Activated CD4-positive, alpha-beta memory T cell treated with anti-CD3 and anti-CD28 coated beads for 36 hours (primary cell): ENCODE results near the gene ST6GALNAC3. TPM values are rescaled to one million over a fixed set of nuclear protein-coding genes. Genes with fewer than 3 reads are reported as not detected.

Experiments used
- CTCF ChIA-PET: fragments of 350-600 bp; sonication (Branson Sonifier 250); formaldehyde crosslinking; loops from one replicate; lab custom pipeline; 2021; ENCODE audit warnings: antibody characterized with exemption, inconsistent platforms; lab: Charles Lee
- POLR2A ChIA-PET: fragments of 350-600 bp; sonication (Branson Sonifier 250); formaldehyde crosslinking; loops from one replicate; lab custom pipeline; 2021; ENCODE audit warnings: antibody characterized with exemption; lab: Charles Lee
- DNase-seq: peaks from one replicate; pipeline ENCODE4 v3.0.0-alpha.2; 2020
- H3K27ac Mint-ChIP-seq: one replicate; pipeline ENCODE4 v1.8.0; 2021; ENCODE audit warnings: mixed read lengths
- H3K27me3 Mint-ChIP-seq: one replicate; pipeline ENCODE4 v1.8.0; 2021; ENCODE audit warnings: mixed read lengths
- H3K36me3 Mint-ChIP-seq: one replicate; pipeline ENCODE4 v1.8.0; 2021; ENCODE audit warnings: mixed read lengths
- H3K4me1 Mint-ChIP-seq: one replicate; pipeline ENCODE4 v1.8.0; 2021; ENCODE audit warnings: low read depth, mixed read lengths
- H3K4me3 Mint-ChIP-seq: one replicate; pipeline ENCODE4 v1.8.0; 2021; ENCODE audit warnings: mild to moderate bottlenecking, mixed read lengths
- H3K9me3 Mint-ChIP-seq: one replicate; pipeline ENCODE4 v1.8.0; 2021; ENCODE audit warnings: mixed read lengths
- intact Hi-C: fragments of 100-400 bp; cut with micrococcal nuclease; formaldehyde crosslinking; loops from one replicate; pipeline ENCODE4 v1.15.1; 2023
- total RNA-seq, 2 experiments: library from RNA; stranded (reverse); gene quantifications; one replicate each; pipeline ENCODE4 v1.2.3, GENCODE V29; 2021

Gene ST6GALNAC3
- total RNA-seq, 2 experiments from 2014 or later: 0.26 to 0.41 TPM

DNA sequence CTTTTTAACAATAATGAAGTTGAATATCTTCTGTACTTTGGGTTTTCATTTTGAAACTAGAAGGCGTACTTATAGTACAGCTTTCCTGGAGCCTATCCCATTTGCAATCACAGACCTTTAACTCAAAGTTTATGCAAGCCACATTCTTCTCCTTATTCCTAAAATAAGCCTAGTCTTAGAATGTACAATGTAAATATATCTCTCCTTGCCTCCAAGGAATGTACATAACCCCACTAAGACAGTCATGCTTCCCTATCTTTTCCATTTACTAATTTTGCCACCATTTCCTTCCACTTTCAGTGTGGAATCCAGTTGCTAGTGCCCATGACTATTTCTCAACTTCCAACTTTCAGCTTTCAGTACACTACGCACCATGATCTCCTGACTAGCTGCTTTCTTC, 327.6 kb downstream of the ST6GALNAC3 start:
- intact Hi-C loops: no loop called here
- Mint-ChIP-seq H3K4me1 (no peaks in the 10 kb centered on the region), H3K36me3 (no peaks in the 10 kb centered on the region), H3K4me3 (no peak overlapping the region), H3K27me3 (no peaks in the 10 kb centered on the region), H3K27ac (no peak overlapping the region), H3K9me3 (peaks cover 5% of the 10 kb centered on the region)
- ChIA-PET POLR2A (no interaction called here), CTCF (no interaction called here)
- DNase-seq: no peak

DNA sequence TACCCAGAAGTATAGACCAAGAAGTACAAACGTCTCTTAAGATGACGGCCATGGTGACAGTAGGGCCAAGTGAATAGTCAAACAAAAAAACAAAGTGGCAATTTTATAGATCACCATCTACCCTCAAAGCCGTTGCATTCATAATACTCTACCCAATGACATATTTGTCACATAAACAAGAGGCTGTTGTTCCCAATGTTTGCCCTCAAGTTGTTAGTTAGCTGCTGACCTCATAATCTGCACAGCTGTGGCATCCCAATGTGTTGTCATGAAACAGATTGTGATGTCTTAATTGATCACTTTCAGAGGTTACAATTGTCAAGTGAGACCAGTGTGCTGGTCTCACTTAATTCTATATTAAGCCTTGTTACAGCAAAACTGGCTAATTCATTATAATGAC, 333.8 kb downstream of the ST6GALNAC3 start:
- H3K4me1 Mint-ChIP-seq: no peaks in the 10 kb centered on the region
- DNase-seq: no peak
- H3K27me3 Mint-ChIP-seq: no peaks in the 10 kb centered on the region
- no peaks in the 10 kb centered on the region for H3K9me3 Mint-ChIP-seq
- H3K4me3 Mint-ChIP-seq: no peak overlapping the region
- intact Hi-C loops: no loop called here
- POLR2A ChIA-PET: no interaction called here
- H3K27ac Mint-ChIP-seq: no peak overlapping the region
- CTCF ChIA-PET: no interaction called here
- no peaks in the 10 kb centered on the region for H3K36me3 Mint-ChIP-seq

DNA sequence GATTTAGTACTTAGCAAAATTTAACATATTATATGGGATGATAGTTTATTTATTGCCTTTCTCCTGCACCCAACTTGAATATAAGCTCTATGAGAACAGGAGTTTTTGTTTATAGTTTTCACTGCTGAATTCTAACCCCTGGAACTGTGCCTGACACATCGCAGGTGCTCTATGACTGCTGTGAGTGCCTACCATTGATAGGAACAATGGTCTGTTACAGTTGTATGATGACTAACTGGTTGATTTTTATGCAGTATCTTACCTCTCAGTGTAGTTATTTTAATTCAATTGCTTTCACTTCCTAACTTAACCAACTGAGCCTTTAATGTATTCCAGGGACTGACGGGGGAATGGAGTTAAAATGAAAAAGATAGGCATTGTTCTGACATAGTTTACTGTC, 336.0 kb downstream of the ST6GALNAC3 start:
- ChIA-PET CTCF (no interaction called here), POLR2A (no interaction called here)
- no peaks in the 10 kb centered on the region for H3K36me3 Mint-ChIP-seq
- H3K4me1 Mint-ChIP-seq: no peaks in the 10 kb centered on the region
- no peaks in the 10 kb centered on the region for H3K9me3 Mint-ChIP-seq
- H3K4me3 Mint-ChIP-seq: no peak overlapping the region
- H3K27me3 Mint-ChIP-seq: no peaks in the 10 kb centered on the region
- no peak overlapping the region for H3K27ac Mint-ChIP-seq
- intact Hi-C loops: no loop called here
- DNase-seq: no peak

DNA sequence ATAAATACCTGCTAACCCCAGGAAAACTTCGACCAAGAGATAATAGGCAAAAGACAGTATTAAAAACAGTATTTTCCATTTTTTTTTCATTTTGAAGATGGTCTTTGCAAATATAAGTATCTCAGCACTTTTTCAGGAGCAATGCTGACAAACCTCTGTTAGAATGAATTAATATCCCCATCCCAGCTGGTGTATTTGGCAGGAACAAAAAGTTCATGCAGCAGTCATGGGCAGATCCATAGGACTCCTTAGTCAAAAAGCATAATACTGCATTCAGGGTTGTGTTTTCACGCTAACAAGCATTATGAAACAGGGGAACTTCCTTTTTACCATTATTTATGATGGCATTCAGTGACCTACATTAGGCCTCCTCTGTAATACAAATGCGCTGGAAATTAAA, 344.0 kb downstream of the ST6GALNAC3 start:
- Mint-ChIP-seq H3K36me3 (no peaks in the 10 kb centered on the region), H3K27ac (no peak overlapping the region), H3K4me1 (no peaks in the 10 kb centered on the region), H3K9me3 (no peaks in the 10 kb centered on the region), H3K27me3 (no peaks in the 10 kb centered on the region), H3K4me3 (no peak overlapping the region)
- ChIA-PET CTCF (no interaction called here), POLR2A (no interaction called here)
- no peak for DNase-seq
- intact Hi-C loops: no loop called here

DNA sequence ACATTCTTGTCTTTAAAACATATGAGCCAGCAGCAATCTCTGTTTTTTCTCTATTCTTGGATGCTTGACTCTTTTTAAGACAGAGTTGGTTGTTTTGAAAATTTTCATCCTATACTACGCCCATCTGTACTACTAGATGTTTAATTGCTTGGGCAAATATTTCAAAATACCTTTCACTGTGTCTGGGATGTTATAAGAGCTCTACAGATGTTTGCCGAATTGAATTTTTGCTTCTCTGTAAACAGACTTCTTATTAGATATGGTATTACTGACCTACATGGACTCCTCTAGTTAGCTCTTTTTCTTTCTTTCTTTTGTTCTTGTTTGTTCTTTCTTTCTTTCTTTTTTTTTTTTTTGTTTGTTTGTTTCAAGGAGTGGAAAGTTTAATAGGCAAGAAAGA, 345.1 kb downstream of the ST6GALNAC3 start:
- CTCF ChIA-PET: no interaction called here
- POLR2A ChIA-PET: no interaction called here
- Mint-ChIP-seq H3K4me1 (no peaks in the 10 kb centered on the region), H3K4me3 (no peak overlapping the region), H3K27me3 (no peaks in the 10 kb centered on the region), H3K9me3 (no peaks in the 10 kb centered on the region), H3K36me3 (no peaks in the 10 kb centered on the region), H3K27ac (no peak overlapping the region)
- intact Hi-C loops: no loop called here
- no peak for DNase-seq

DNA sequence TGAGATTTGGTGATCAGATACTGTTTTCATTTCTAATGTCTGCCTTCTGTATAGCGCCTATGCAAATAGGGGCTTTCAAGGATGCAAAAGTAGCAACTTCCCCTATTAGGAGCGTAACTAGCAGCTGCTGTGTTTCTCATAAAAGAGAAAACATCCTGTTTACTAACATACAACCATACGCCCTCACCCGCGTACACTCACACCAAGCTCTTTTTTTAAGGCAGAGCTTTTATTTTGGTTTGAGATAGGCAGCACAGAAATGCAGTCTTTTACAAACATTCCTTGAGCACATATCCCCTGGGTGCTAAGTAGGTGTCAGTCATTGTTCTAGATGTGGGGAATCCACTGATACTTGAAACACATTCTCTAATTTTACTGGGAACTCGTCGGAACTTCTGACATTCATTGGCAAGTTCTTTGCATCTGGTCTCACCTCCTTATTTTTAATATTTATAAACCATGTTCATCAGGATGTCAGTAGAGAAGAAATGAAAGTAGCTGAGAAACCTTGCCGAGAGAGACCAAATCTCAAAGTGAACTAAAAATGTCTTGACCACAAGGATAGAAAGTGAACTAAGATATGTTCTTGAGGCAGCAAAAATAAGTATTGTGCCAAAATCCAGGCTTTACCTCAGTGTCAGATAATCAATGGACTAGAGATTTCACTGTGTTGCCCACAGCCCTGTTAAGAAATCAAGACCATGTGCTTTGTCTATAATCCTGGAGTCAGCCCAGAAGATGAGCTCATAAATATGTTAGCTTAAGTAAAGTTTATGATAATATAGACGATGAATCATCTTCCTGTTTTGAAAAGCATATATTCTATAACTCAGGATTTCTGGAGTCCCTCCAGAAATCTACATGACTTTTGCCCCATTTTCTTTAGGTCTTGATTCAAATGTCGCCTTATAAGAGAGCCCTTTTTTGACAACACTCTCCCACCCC, 350.9 kb downstream of the ST6GALNAC3 start:
- H3K4me1 Mint-ChIP-seq: no peaks in the 10 kb centered on the region
- H3K36me3 Mint-ChIP-seq: no peaks in the 10 kb centered on the region
- POLR2A ChIA-PET: no interaction called here
- CTCF ChIA-PET: no interaction called here
- intact Hi-C loops: no loop called here
- H3K27ac Mint-ChIP-seq: no peak overlapping the region
- H3K9me3 Mint-ChIP-seq: no peaks in the 10 kb centered on the region
- no peak overlapping the region for H3K4me3 Mint-ChIP-seq
- no peaks in the 10 kb centered on the region for H3K27me3 Mint-ChIP-seq
- no peak for DNase-seq

DNA sequence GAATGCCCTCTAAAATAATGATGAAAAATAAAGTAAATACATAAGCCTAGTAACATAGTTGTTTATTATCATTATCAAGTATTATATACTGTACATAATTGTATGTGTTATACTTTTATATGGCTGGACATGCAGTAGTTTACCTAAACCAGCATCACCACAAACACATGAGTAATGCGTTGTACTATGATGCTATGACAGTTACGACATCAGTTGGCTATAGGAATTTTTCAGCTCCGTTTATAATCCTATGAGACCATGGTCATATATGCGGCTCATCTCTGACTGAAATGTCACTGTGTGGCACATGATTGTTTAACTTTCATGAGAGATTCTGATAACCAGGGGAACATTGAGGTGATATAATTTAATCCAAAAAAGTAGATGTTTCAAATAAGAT, 352.1 kb downstream of the ST6GALNAC3 start:
- Mint-ChIP-seq H3K36me3 (no peaks in the 10 kb centered on the region), H3K4me3 (no peak overlapping the region), H3K27me3 (no peaks in the 10 kb centered on the region), H3K4me1 (no peaks in the 10 kb centered on the region), H3K27ac (no peak overlapping the region), H3K9me3 (no peaks in the 10 kb centered on the region)
- CTCF ChIA-PET: no interaction called here
- POLR2A ChIA-PET: no interaction called here
- no peak for DNase-seq
- intact Hi-C loops: no loop called here

DNA sequence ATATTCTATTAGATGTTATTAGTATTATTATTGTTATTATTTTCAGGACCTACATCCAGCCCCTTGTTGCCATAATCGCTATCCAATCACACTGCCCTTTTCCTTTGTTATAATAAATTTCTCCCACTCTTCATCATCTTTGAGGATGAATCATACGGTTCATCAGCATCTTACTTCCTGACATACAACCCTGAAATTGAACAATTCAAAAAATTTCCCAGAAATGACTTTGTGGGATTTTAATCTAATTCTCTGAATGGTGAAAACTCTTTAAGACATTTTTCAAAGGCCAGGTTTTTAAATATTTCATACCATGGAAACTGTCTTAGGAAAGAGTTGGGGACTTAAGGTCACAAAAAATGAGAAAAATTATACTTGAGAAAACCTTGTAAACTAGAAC, 353.5 kb downstream of the ST6GALNAC3 start:
- ChIA-PET CTCF (no interaction called here), POLR2A (no interaction called here)
- intact Hi-C loops: no loop called here
- Mint-ChIP-seq H3K36me3 (no peaks in the 10 kb centered on the region), H3K27me3 (no peaks in the 10 kb centered on the region), H3K4me1 (no peaks in the 10 kb centered on the region), H3K9me3 (no peaks in the 10 kb centered on the region), H3K4me3 (no peak overlapping the region), H3K27ac (no peak overlapping the region)
- no peak for DNase-seq

DNA sequence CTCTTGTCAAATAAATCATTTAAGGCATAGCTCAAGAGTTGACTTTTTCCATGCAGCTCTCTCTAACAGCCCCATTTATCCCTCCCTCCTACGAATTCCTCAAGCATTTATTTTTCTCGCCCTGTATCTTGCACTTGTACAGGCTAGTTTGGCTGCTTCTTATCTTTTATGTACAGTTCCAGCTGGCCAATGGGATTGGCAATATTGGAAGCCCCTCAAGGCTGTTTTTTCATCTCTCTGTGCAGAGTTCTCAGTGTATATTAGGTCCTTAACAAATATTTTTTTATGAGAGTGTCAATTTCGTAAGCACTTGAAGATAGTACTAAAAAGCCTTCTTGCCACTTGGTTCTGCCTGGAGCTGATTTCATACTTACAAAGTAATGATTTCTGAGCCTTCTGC, 356.0 kb downstream of the ST6GALNAC3 start:
- intact Hi-C loops: no loop called here
- Mint-ChIP-seq H3K4me1 (no peaks in the 10 kb centered on the region), H3K4me3 (no peak overlapping the region), H3K27me3 (no peaks in the 10 kb centered on the region), H3K9me3 (no peaks in the 10 kb centered on the region), H3K36me3 (no peaks in the 10 kb centered on the region), H3K27ac (no peak overlapping the region)
- DNase-seq: no peak
- ChIA-PET POLR2A (no interaction called here), CTCF (no interaction called here)

DNA sequence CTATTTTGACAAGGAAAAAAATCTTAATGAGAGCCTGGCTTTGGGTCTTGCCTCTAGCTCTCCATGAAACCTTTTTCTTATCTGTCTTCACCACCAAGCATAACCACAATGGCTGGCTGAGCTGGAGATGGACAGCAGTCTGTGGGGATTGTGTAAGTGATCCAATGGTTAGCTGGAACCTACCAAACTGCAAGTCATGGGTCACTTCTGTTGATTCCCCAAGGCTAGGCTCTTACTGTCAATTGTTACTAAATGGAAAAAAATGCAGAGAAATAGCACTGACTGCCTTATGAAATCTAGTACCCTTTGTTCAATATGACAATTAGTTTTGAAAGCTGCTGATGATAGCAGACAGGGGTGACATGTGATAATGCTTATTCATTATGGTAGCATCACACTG, 359.0 kb downstream of the ST6GALNAC3 start:
- intact Hi-C loops: no loop called here
- CTCF ChIA-PET: interaction anchor here (0.6 kb wide), 1 partner anchor 1102 kb away, joined by 3 read pairs; no protein-coding TSS in a partner anchor
- H3K27me3 Mint-ChIP-seq: no peaks in the 10 kb centered on the region
- no peaks in the 10 kb centered on the region for H3K9me3 Mint-ChIP-seq
- POLR2A ChIA-PET: no interaction called here
- H3K36me3 Mint-ChIP-seq: no peaks in the 10 kb centered on the region
- H3K4me3 Mint-ChIP-seq: no peak overlapping the region
- no peak for DNase-seq
- H3K4me1 Mint-ChIP-seq: no peaks in the 10 kb centered on the region
- H3K27ac Mint-ChIP-seq: no peak overlapping the region

DNA sequence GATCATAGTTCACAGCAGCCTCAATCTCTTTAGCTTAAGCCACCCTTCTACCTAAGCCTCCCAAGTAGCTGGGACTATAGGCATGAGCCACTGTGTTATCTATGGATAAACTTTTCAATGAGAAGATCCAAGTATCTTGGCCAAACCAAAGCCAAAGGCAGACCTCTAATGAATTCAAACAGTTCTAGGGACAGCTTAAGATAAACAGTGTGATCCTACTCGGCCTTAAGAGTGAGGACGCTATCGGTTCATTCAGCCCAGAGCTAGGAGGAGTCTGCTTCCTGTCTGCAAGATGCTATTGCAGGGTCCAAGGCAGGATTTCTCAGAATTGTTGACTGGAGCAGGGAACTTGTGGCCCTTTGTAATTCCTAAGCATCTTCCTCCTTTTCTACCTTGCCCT, 368.7 kb downstream of the ST6GALNAC3 start:
- Mint-ChIP-seq H3K4me1 (peaks cover 8% of the 10 kb centered on the region), H3K27me3 (peaks cover 2% of the 10 kb centered on the region), H3K36me3 (no peaks in the 10 kb centered on the region), H3K27ac (no peak overlapping the region), H3K4me3 (no peak overlapping the region), H3K9me3 (peaks cover 2% of the 10 kb centered on the region)
- intact Hi-C loops: loop anchor here (10.0 kb wide), 1 partner anchor 288 kb away; no protein-coding TSS in a partner anchor
- no peak for DNase-seq
- ChIA-PET POLR2A (no interaction called here), CTCF (no interaction called here)

DNA sequence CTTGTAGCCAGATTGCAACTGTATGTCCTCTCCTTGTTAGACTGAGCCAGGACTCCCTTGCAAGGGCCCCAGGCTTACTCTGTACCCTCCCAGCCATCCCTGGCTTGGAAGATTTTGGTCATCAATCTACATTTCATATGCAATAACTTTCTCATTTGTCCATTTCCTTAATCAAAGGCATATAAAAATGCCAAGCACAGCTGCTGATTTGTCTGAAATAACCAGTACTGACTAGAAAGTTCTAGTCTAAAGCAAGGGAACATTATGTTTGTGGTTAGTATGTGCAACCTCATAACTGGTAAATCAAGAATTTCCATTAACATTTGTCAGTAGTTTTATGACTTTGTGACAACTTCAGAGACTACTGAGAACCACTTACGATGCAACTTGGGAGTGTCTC, 370.2 kb downstream of the ST6GALNAC3 start:
- Mint-ChIP-seq H3K36me3 (no peaks in the 10 kb centered on the region), H3K4me3 (no peak overlapping the region), H3K9me3 (peaks cover 4% of the 10 kb centered on the region), H3K27ac (no peak overlapping the region), H3K4me1 (peaks cover 8% of the 10 kb centered on the region), H3K27me3 (no peaks in the 10 kb centered on the region)
- ChIA-PET POLR2A (no interaction called here), CTCF (no interaction called here)
- no peak for DNase-seq
- intact Hi-C loops: loop anchor here (10.0 kb wide), 1 partner anchor 290 kb away; no protein-coding TSS in a partner anchor

DNA sequence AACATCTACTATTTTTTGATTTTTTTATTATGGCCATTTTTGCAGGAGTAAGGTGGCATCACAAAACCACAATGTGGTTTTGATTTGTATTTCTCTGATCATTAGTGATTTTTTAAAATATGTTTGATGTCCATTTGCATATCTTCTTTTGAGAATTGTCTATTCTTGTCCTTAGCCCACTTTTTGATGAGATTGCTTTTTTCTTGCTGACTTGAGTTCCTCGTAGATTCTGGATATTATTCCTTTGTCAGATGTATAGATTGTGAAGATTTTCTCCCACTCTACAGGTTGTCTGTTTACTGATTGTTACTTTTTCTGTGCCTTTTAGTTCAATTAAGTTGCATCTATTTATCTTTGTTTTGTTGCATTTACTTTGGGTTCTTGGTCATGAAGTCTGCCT, 375.7 kb downstream of the ST6GALNAC3 start:
- ChIA-PET CTCF (no interaction called here), POLR2A (no interaction called here)
- H3K36me3 Mint-ChIP-seq: no peaks in the 10 kb centered on the region

More for the DNA sequence above, 375.7 kb downstream of the ST6GALNAC3 start:
- no peak overlapping the region for H3K4me3 Mint-ChIP-seq
- DNase-seq: no peak
- no peaks in the 10 kb centered on the region for H3K4me1 Mint-ChIP-seq
- H3K27ac Mint-ChIP-seq: no peak overlapping the region
- no peaks in the 10 kb centered on the region for H3K27me3 Mint-ChIP-seq
- intact Hi-C loops: no loop called here
- H3K9me3 Mint-ChIP-seq: peaks cover 24% of the 10 kb centered on the region
